AG04449 (cell line): ENCODE measurements around the gene TPGS1.

ENCODE experiments used
- CTCF ChIA-PET: fragments of 350-600 bp; formaldehyde crosslinking; extraction: SDS; loops from one replicate; lab custom pipeline; 2021; ENCODE audit warnings: antibody characterized with exemption; lab: Yijun Ruan, JAX
- POLR2A ChIA-PET: fragments of 400-600, 350-600 bp; formaldehyde crosslinking; extraction: SDS; loops from one replicate; lab custom pipeline; 2020; ENCODE audit warnings: antibody characterized with exemption, inconsistent platforms; lab: Yijun Ruan, JAX
- DNase-seq: peaks from one replicate; pipeline ENCODE4 v3.0.0-alpha.2; 2010; ENCODE audit warnings: low read depth, low spot score
- H3K4me3 ChIP-seq: 2 replicates; pipeline ENCODE4 v1.5.1; 2011; ENCODE audit warnings: low read depth, mild to moderate bottlenecking, control low read depth, low read length
- TF ChIP-seq, protein P1 (sequence below): IDR thresholded peaks from one replicate; pipeline ENCODE4 v1.5.1; 2011; ENCODE audit warnings: mild to moderate bottlenecking, moderate library complexity, low read length, control low read depth, inconsistent platforms; ENCODE audit not compliant: insufficient read depth; ENCODE audit errors: missing control alignments

TPGS1 gene

DNA sequence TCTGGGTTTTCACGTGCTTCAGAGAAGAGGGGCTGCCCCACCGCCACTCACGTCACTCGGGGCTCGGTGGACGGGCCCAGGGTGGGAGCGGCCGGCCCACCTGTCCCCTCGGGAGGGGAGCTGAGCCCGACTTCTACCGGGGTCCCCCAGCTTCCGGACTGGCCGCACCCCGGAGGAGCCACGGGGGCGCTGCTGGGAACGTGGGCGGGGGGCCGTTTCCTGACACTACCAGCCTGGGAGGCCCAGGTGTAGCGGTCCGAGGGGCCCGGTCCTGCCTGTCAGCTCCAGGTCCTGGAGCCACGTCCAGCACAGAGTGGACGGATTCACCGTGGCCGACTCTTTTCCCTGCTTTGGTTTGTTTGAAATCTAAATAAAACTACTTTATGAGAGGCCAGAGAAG is 34.4 kb downstream of the TPGS1 start:
- ChIA-PET POLR2A (no interaction called here), CTCF (interaction anchor here (1.3 to 1.9 kb wide), 2 partner anchors 8 to 10 kb away, joined by 5 to 6 read pairs; partner anchors contain the start of gene CDC34)
- no peak overlapping the region for H3K4me3 ChIP-seq
- no peak for DNase-seq
- TF ChIP-seq, protein P1, sequence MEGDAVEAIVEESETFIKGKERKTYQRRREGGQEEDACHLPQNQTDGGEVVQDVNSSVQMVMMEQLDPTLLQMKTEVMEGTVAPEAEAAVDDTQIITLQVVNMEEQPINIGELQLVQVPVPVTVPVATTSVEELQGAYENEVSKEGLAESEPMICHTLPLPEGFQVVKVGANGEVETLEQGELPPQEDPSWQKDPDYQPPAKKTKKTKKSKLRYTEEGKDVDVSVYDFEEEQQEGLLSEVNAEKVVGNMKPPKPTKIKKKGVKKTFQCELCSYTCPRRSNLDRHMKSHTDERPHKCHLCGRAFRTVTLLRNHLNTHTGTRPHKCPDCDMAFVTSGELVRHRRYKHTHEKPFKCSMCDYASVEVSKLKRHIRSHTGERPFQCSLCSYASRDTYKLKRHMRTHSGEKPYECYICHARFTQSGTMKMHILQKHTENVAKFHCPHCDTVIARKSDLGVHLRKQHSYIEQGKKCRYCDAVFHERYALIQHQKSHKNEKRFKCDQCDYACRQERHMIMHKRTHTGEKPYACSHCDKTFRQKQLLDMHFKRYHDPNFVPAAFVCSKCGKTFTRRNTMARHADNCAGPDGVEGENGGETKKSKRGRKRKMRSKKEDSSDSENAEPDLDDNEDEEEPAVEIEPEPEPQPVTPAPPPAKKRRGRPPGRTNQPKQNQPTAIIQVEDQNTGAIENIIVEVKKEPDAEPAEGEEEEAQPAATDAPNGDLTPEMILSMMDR: no peak

DNA sequence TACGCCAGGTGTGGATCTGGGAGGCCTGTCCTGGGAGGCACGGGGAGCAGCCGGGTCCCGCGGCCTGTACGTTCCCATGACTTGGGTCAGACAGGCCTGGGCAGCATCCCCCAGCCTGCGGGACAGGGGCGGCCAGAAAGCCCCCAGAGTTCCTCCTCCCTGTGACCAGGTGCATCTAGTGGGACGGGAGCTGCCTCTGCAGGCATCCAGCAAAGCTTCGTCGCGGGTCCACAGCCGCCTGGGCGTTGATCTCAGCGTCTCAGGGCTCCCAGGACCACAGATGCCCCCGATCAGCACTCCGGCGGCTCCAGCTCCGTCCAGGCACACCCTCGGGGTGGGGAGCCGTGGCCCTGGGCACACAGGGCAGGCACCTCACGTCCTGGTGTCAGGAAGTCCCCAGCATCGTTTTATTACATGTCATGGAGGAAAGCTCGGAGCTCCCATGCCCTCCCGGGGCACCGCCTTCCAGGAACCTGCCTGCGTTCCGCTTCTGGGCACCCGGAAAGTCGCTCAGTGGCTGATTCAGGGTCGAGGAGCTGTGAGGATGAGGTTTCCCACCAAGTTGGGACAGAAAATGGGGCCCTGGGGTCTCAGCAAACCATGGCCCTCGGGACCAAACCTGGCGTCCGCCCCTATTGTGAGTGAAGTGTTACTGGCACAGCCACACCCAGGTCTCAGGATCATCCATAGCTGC is 35.0 kb downstream of the TPGS1 start:
- TF ChIP-seq, protein P1: no peak
- no peak for DNase-seq
- H3K4me3 ChIP-seq: no peak overlapping the region
- ChIA-PET POLR2A (no interaction called here), CTCF (interaction anchor here (1.3 to 1.9 kb wide), 2 partner anchors 9 to 10 kb away, joined by 5 to 6 read pairs; partner anchors contain the start of gene CDC34)

DNA sequence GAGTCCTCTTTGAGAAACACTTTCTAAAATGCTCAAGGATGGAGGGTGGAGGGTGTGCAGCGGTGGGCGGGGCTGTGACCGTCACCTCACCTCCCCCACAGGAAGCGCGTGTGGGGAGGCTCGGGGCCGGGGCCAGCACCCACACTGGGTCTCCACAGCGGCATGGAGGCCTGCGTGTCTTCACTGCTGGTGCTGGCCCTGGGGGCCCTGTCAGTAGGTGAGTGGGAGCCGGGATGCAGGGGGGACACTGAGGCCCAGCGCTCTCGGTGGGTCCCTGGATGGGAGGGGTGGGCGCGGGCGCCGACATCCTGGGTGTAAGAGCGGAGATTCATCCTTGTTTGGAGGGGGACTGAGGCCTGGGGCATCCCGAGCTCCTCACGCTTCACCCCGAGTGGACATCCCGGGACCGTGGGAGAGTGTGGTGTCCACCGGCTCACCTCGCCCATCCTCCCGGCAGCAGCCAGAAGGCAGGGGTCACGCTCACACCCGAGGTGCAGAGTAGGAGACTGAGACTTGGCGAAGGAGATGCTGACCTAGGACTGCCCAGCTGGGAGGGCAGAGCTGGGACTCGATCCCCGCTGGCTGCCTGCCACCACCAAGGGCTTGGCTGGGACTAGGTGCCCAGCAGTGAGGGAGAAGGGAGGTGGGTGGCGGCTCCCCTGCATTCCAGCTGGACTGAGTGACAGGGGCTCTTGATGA is 36.8 kb downstream of the TPGS1 start, which contains the start of gene GZMM:
Gene GZMM (plus strand): TSS at position 144 of the 699 bp plus-strand sequence. CDS start 19 bp downstream, at position 163.
- TF ChIP-seq, protein P1: no peak
- H3K4me3 ChIP-seq: no peak within 1 kb of the TSS
- ChIA-PET POLR2A (no interaction called here), CTCF (no interaction called here)
- DNase-seq: no peak

DNA sequence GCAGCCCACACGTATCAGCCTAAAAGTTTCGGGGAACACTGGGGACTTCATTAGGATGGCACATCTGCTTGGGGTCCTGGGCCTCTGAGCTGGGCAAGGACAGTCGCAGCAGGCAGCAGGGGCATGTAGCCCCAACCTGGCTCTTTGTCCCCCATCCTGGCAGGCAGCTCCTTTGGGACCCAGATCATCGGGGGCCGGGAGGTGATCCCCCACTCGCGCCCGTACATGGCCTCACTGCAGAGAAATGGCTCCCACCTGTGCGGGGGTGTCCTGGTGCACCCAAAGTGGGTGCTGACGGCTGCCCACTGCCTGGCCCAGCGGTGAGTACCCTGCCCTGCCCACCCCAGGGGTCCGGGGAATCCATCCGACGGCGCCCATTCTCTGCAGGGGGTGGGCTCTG is 39.8 kb downstream of the TPGS1 start:
- ChIA-PET POLR2A (interaction anchor here (1.1 kb wide), 1 partner anchor 40 kb away, joined by 5 read pairs; no protein-coding TSS in a partner anchor), CTCF (no interaction called here)
- DNase-seq: no peak
- no peak overlapping the region for H3K4me3 ChIP-seq
- TF ChIP-seq, protein P1: no peak

DNA sequence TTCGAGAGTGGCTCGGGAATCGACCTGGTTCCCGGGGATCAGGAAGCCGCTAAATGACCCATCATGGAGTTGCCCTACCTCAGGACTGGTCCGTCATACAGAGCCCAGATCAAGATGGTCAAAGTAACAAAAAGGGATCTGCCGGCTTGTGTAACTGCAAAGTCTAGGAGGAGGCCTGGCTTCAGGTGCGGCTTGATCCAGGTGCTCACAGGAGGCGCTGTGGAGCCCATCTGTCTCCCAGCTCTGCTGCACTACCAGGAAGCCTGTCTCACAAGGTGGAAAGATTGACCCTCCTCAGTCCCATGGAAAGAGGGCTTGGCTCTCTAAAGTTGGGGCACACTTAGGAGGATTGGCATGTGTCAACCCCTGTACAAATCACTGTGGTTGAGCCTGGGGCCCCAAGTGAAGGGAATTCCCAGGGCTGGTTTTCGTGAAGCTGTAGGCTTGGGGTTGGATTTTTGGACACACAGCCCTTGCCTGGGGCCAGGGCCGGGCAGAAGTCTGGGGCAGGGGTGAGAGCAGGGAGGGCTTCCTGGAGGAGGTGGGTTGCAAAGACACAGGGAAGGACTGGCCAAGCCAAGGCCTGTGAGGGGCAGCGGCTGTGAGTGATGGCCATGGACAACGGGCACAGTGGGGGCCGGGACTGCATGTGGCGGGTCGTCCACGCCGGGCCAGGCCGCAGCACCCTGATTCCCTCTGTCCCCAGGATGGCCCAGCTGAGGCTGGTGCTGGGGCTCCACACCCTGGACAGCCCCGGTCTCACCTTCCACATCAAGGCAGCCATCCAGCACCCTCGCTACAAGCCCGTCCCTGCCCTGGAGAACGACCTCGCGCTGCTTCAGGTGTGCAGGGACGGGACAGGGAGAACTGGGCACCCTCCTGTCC is 40.8 kb downstream of the TPGS1 start:
- no peak for DNase-seq
- CTCF ChIA-PET: no interaction called here
- H3K4me3 ChIP-seq: no peak overlapping the region
- POLR2A ChIA-PET: no interaction called here
- TF ChIP-seq, protein P1: no peak
